ENCODE results near the gene HSD11B1. TPM values are rescaled to one million over a fixed set of nuclear protein-coding genes. Genes with fewer than 3 reads are reported as not detected.
A peak's percentile ranks its signal among the peaks of the same experiment; 100 is the strongest.

HSD11B1 gene
- total and polyA plus RNA-seq, 2 of the 4 experiments (the other 2 are of a cell fraction): 0.41 to 0.72 TPM

- H3K9me3 ChIP-seq (ENCODE audit: control insufficient read depth, insufficient read depth, low read length): 0 out of 2 replicates have a peak, but pooled peaks cover 3% of the 10 kb centered on the region
- 0 out of 2 replicates have a peak within 1 kb of the TSS, but pooled peaks have one; percentile 16 for H3K23ac ChIP-seq (ENCODE audit: low read depth, low read length)
- BruUV-seq (replicated peaks): no TSS peak
- no peak within 1 kb of the TSS for H4K5ac ChIP-seq (ENCODE audit: low read depth, low read length)
- peaks cover 24% of the 10 kb centered on the region for H3K27me3 ChIP-seq (ENCODE audit: control insufficient read depth, insufficient read depth, low read length)
- no peak within 1 kb of the TSS for H4K91ac ChIP-seq (ENCODE audit: insufficient read depth, low read depth, low read length)
- in situ Hi-C loops (cut with MboI; ENCODE audit: low sequenced_read_pairs) (no loop called here), dilution Hi-C loops (cut with HindIII; ENCODE audit: low sequenced_read_pairs, unreplicated experiment) (no loop called here), intact Hi-C loops (cut with micrococcal nuclease) (no loop called here)
- ChIA-PET POLR2A (ENCODE audit: unreplicated experiment) (no interaction called here), CTCF (no interaction called here)
- H3K14ac ChIP-seq (replicated peaks; ENCODE audit: low read depth, low read length): no peak within 1 kb of the TSS
- no peaks in the 10 kb centered on the region for H3K9me1 ChIP-seq (ENCODE audit: insufficient read depth, low read length)
- WGBS, 2 experiments (ENCODE audit: extremely low coverage in 2 of 2, insufficient read length in 1 of 2): 11% methylated on average over 8 of the region's 47 CpGs; no CpG with 5 or more reads in 1 of the 2 experiments
- H3K4me2 ChIP-seq (ENCODE audit: low read depth, low read length): peak within 1 kb of the TSS; percentile 40
- H2BK20ac ChIP-seq (ENCODE audit: low read depth, low read length): no peak within 1 kb of the TSS
- no peak within 1 kb of the TSS for H2BK15ac ChIP-seq (ENCODE audit: low read depth, low read length)
- H3K4me1 ChIP-seq (ENCODE audit: control insufficient read depth, insufficient read depth, low read length): peaks cover 3% of the 10 kb centered on the region; the same call in 1 of the 2 replicates
- no peak within 1 kb of the TSS for H3K27ac ChIP-seq (ENCODE audit: insufficient read depth, low read length)
- H3K4me3 ChIP-seq (ENCODE audit: insufficient read depth, low read depth, low read length): peak within 1 kb of the TSS; percentile 19
- peak; percentile 75 for ATAC-seq (ENCODE audit: low read depth)
- peak within 1 kb of the TSS; percentile 9 for H2AK9ac ChIP-seq (replicated peaks; ENCODE audit: low read depth, low read length, poor library complexity)
- H3K18ac ChIP-seq (ENCODE audit: low read depth, low read length): no peak within 1 kb of the TSS
- TF ChIP-seq CHD1 (IDR thresholded peaks at IDR 0.05; ENCODE audit: low read depth, low read length) (no peak), ELK1 (IDR thresholded peaks at IDR 0.05; ENCODE audit: borderline replicate concordance, low read depth, low read length) (no peak), RCOR1 (IDR thresholded peaks at IDR 0.05; ENCODE audit: insufficient replicate concordance, low read length) (no peak), CTCF (conservative IDR thresholded peaks at IDR 0.05; ENCODE audit: low read depth, low read length) (no peak), BHLHE40 (IDR thresholded peaks at IDR 0.05; ENCODE audit: low read depth, low read length) (no peak), MAZ (IDR thresholded peaks at IDR 0.05; ENCODE audit: borderline replicate concordance, low read depth, low read length) (no peak), MAFK (IDR thresholded peaks at IDR 0.05; ENCODE audit: low read depth, low read length) (no peak), FOS (IDR thresholded peaks at IDR 0.05; ENCODE audit: low read depth, low read length) (no peak), NFE2L2 (IDR thresholded peaks at IDR 0.05; ENCODE audit: low read depth, low read length) (no peak), POLR2A (IDR thresholded peaks at IDR 0.05; ENCODE audit: low read depth, low read length) (no peak)
- H4K20me1 ChIP-seq (ENCODE audit: insufficient read depth, low read length): no peaks in the 10 kb centered on the region
- no peaks in the 10 kb centered on the region for H3K36me3 ChIP-seq (ENCODE audit: control insufficient read depth, insufficient read depth, low read length)
- H3K4ac ChIP-seq (ENCODE audit: low read depth, low read length): no peak within 1 kb of the TSS
- peak; percentile 21 for DNase-seq
- no peak within 1 kb of the TSS for H2BK120ac ChIP-seq (ENCODE audit: low read depth, low read length)
- no peak within 1 kb of the TSS for H2BK5ac ChIP-seq (ENCODE audit: low read depth, low read length, poor library complexity, severe bottlenecking)
- peak within 1 kb of the TSS; percentile 88 for H2AFZ ChIP-seq (replicated peaks; ENCODE audit: low read length, poor library complexity)
- no peak within 1 kb of the TSS for H3K56ac ChIP-seq (ENCODE audit: extremely low read depth, insufficient read depth, low read length)
- peak within 1 kb of the TSS; percentile 19 for H3K9ac ChIP-seq (ENCODE audit: low read depth, low read length)
- no peaks in the 10 kb centered on the region for H3K79me1 ChIP-seq (ENCODE audit: low read depth in 1 of 2, low read length in 2 of 2)
- no peak within 1 kb of the TSS for H4K8ac ChIP-seq (ENCODE audit: low read depth in 2 of 2, low read length in 2 of 2)
- no peak within 1 kb of the TSS for H2AK5ac ChIP-seq (ENCODE audit: low read depth, low read length)
Observed at GRCh38 chr1:209674957-209675564, 29.6 kb upstream of the HSD11B1 start, which contains the start of gene G0S2. Gene G0S2, plus strand, starts transcription at chr1:209675412. Its CDS starts 273 bp downstream, at chr1:209675685.

Measured in IMR-90 (cell line).